ENCODE data around the gene CNOT4.

DNA sequence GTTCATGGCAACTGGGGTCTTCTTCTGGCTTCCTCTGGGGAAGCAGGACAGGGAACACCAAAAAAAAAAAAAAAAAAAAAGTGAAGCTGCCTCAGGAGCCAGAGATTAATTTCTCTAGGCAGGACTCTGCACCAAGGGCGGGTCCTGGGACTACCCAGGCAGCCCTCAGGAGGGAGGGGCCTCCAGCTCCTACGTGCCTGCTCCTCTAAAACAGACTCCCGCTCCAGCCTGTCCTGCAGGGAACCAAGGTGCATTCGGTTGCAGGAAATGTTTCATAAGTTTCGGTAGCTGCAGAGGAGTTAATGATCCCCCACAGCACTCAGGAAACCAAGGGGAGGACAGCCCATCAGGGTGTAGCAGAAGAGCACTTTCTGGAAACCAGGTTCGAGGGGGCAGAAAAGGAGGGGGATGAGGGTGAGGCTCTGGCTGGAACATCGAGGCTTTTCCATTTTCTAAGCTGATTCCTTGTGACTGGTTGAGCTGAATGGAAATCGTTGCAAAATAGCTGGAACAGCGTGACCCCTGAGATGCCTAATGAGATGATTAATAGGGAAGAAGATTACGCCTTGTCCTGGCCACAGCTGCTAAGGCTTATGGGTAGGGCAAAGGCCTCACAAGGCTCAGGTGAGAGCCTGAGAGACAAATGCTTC lies 192.1 kb downstream of the CNOT4 start:
- TF ChIP-seq POLR2A (IDR thresholded peaks at IDR 0.05) = no peak
- TF ChIP-seq, protein P1, sequence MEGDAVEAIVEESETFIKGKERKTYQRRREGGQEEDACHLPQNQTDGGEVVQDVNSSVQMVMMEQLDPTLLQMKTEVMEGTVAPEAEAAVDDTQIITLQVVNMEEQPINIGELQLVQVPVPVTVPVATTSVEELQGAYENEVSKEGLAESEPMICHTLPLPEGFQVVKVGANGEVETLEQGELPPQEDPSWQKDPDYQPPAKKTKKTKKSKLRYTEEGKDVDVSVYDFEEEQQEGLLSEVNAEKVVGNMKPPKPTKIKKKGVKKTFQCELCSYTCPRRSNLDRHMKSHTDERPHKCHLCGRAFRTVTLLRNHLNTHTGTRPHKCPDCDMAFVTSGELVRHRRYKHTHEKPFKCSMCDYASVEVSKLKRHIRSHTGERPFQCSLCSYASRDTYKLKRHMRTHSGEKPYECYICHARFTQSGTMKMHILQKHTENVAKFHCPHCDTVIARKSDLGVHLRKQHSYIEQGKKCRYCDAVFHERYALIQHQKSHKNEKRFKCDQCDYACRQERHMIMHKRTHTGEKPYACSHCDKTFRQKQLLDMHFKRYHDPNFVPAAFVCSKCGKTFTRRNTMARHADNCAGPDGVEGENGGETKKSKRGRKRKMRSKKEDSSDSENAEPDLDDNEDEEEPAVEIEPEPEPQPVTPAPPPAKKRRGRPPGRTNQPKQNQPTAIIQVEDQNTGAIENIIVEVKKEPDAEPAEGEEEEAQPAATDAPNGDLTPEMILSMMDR (IDR thresholded peaks at IDR 0.05 in 8 of 11, conservative IDR thresholded peaks at IDR 0.05 in 3 of 11) = no peak

Measured in spleen (tissue), 7 donors.